Left ventricle myocardium inferior (tissue), 1 donor: ENCODE measurements around the gene PXDN. TPM values are rescaled to one million over a fixed set of nuclear protein-coding genes. Genes with fewer than 3 reads are reported as not detected.

Experiments
- DNase-seq: peaks from one replicate; pipeline ENCODE4 v3.0.0-alpha.2; 2020
- H3K27ac ChIP-seq: fragments of 200-600 bp; replicated peaks from 2 replicates; pipeline ENCODE4 v1.8.0; 2021
- H3K27me3 ChIP-seq: fragments of 200-600 bp; 2 replicates; pipeline ENCODE4 v1.8.0; 2021; ENCODE audit warnings: low read depth
- H3K36me3 ChIP-seq: fragments of 200-600 bp; 2 replicates; pipeline ENCODE4 v1.8.0; 2021
- H3K4me1 ChIP-seq: fragments of 200-600 bp; 2 replicates; pipeline ENCODE4 v1.8.0; 2021
- H3K4me3 ChIP-seq: fragments of 200-600 bp; 2 replicates; pipeline ENCODE4 v1.8.0; 2021; ENCODE audit warnings: mild to moderate bottlenecking, moderate library complexity
- H3K9me3 ChIP-seq: fragments of 200-600 bp; replicated peaks from 2 replicates; pipeline ENCODE4 v1.8.0; 2021
- intact Hi-C: fragments of 100-400 bp; cut with micrococcal nuclease; formaldehyde crosslinking; loops from one replicate; pipeline ENCODE4 v1.11.0; 2022
- total RNA-seq: library from RNA; stranded (reverse); fragmentation: NEBNext Ultra II Directional; extraction: Animal tissue kit (Norgen Biotek cat#: 25700); gene quantifications from one replicate; pipeline ENCODE4 v1.2.1, GENCODE V29; 2021
- TF ChIP-seq, protein P1 (sequence below): fragments of 200-600 bp; IDR thresholded peaks from 2 replicates; pipeline ENCODE4 v1.8.0; 2021; ENCODE audit warnings: antibody characterized with exemption, mild to moderate bottlenecking, borderline replicate concordance
- donor health status: DM: no; HTN: yes; CAD: no; lungs with severe emphysema.

The PXDN gene
- total RNA-seq, 1 donor from 2014 or later: 15.7 TPM

- Histone ChIP-seq H3K9me3 (no peaks in the 10 kb centered on the region), H3K36me3 (no peaks in the 10 kb centered on the region), H3K27me3 (peaks cover 60% of the 10 kb centered on the region), H3K4me1 (peaks cover 42% of the 10 kb centered on the region), H3K27ac (no peak overlapping the region), H3K4me3 (no peak overlapping the region)
- intact Hi-C loops: no loop called here
- no peak for DNase-seq
- TF ChIP-seq, protein P1, sequence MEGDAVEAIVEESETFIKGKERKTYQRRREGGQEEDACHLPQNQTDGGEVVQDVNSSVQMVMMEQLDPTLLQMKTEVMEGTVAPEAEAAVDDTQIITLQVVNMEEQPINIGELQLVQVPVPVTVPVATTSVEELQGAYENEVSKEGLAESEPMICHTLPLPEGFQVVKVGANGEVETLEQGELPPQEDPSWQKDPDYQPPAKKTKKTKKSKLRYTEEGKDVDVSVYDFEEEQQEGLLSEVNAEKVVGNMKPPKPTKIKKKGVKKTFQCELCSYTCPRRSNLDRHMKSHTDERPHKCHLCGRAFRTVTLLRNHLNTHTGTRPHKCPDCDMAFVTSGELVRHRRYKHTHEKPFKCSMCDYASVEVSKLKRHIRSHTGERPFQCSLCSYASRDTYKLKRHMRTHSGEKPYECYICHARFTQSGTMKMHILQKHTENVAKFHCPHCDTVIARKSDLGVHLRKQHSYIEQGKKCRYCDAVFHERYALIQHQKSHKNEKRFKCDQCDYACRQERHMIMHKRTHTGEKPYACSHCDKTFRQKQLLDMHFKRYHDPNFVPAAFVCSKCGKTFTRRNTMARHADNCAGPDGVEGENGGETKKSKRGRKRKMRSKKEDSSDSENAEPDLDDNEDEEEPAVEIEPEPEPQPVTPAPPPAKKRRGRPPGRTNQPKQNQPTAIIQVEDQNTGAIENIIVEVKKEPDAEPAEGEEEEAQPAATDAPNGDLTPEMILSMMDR: no peak
Observed at GRCh38 chr2:1746174-1747064, 2.1 kb upstream of the PXDN start.

- Histone ChIP-seq H3K9me3 (no peaks in the 10 kb centered on the region), H3K4me1 (peaks cover 53% of the 10 kb centered on the region), H3K4me3 (peak overlapping the region; percentile 82), H3K36me3 (no peaks in the 10 kb centered on the region), H3K27ac (peak overlapping the region; percentile 96), H3K27me3 (peaks cover 56% of the 10 kb centered on the region)
- no peak for DNase-seq
- intact Hi-C loops: no loop called here
- TF ChIP-seq, protein P1: no peak
Observed at GRCh38 chr2:1745171-1746023, 1.1 kb upstream of the PXDN start.

DNA sequence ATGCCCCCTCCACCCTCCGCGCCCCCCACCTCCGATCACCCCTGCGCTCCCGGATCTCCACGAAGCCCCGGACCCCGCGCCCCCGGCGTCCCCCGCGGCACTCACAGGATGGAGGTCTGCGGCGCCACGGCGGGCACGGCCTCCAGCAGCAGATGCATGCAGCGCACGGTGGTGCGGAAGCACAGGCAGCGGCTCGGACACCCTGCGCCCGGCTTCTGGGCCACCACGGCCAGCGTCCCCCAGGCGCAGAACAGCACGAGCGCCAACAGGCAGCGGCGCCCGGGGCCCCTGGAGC is 217 bp downstream of the PXDN start:
- Histone ChIP-seq H3K4me1 (peaks cover 65% of the 10 kb centered on the region), H3K36me3 (no peaks in the 10 kb centered on the region), H3K9me3 (no peaks in the 10 kb centered on the region), H3K4me3 (peak overlapping the region; percentile 82), H3K27me3 (peaks cover 56% of the 10 kb centered on the region), H3K27ac (peak overlapping the region; percentile 96)
- intact Hi-C loops: no loop called here
- TF ChIP-seq, protein P1: no peak
- no peak for DNase-seq

DNA sequence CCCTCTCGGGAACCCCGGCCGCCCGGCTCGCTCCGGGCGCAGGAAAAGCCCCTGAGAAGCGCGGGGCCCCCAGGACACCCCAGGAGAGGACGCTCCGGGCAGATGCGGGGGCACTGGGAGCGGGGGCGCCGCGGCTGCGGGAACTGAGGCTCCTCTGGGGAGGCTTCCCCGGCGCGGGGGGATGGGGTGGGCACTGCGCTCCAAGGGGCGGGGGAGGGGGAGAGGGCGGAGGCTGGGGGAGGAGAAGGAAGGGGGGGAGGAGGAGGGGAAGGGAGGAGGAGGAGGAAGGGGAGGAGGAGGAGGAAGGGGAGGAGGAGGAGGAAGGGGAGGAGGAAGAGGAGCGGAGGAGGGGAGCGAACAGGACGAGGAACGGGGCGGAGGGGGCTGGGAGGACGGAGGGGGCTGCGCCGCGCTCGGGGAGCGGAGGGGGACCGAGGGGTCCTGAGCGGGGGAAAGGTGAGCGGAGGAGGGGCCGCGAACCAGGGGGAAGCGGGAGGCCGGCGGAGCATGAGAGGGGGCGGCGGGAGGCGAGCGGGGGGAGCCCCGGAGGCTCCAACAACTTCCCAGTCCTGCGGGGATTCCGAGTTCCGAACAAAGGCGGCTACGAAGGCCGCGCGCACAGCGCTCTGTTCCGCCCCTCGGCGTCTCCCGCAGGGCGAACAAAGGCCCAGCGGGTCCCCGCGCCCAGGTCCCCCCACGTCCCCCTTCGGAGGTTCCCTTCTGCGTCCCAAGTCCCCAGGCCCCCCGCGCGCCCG is 742 bp downstream of the PXDN start:
- Histone ChIP-seq H3K9me3 (no peaks in the 10 kb centered on the region), H3K27me3 (peaks cover 56% of the 10 kb centered on the region), H3K27ac (peak overlapping the region; percentile 96), H3K36me3 (no peaks in the 10 kb centered on the region), H3K4me1 (peaks cover 70% of the 10 kb centered on the region), H3K4me3 (peak overlapping the region; percentile 82)
- intact Hi-C loops: no loop called here
- TF ChIP-seq, protein P1: no peak
- no peak for DNase-seq
